Brain microvascular endothelial cell (primary cell): ENCODE results near the gene ZNF786.

Experiments used
- DNase-seq: peaks from one replicate; pipeline ENCODE4 v3.0.0-alpha.2; 2020
- H3K27ac ChIP-seq: fragments of 250-450 bp; sonication (Bioruptor Pico); 2 replicates; pipeline ENCODE4 v1.5.1; 2020; ENCODE audit warnings: mild to moderate bottlenecking, moderate library complexity
- H3K27me3 ChIP-seq: fragments of 250-450 bp; sonication (Bioruptor Pico); replicated peaks from 2 replicates; pipeline ENCODE4 v1.5.1; 2020; ENCODE audit warnings: mild to moderate bottlenecking
- H3K36me3 ChIP-seq: fragments of 250-450 bp; sonication (Bioruptor Pico); replicated peaks from 2 replicates; pipeline ENCODE4 v1.5.1; 2020; ENCODE audit warnings: mild to moderate bottlenecking
- H3K4me3 ChIP-seq: 2 replicates; pipeline ENCODE4 v1.5.1; 2011; ENCODE audit warnings: low read depth, mild to moderate bottlenecking, control low read depth, low read length, moderate library complexity
- CTCF ChIP-seq: IDR thresholded peaks from 2 replicates; pipeline ENCODE4 v1.5.1; 2011; ENCODE audit warnings: low read depth, mild to moderate bottlenecking, moderate library complexity, low read length, control low read depth, inconsistent platforms; ENCODE audit errors: missing control alignments
- in situ Hi-C: cut with HindIII; loops from 2 replicates; pipeline ENCODE4 v1.10.0; 2017; ENCODE audit warnings: low sequenced_read_pairs, low pct_ligation_motif_present

The ZNF786 gene

DNA sequence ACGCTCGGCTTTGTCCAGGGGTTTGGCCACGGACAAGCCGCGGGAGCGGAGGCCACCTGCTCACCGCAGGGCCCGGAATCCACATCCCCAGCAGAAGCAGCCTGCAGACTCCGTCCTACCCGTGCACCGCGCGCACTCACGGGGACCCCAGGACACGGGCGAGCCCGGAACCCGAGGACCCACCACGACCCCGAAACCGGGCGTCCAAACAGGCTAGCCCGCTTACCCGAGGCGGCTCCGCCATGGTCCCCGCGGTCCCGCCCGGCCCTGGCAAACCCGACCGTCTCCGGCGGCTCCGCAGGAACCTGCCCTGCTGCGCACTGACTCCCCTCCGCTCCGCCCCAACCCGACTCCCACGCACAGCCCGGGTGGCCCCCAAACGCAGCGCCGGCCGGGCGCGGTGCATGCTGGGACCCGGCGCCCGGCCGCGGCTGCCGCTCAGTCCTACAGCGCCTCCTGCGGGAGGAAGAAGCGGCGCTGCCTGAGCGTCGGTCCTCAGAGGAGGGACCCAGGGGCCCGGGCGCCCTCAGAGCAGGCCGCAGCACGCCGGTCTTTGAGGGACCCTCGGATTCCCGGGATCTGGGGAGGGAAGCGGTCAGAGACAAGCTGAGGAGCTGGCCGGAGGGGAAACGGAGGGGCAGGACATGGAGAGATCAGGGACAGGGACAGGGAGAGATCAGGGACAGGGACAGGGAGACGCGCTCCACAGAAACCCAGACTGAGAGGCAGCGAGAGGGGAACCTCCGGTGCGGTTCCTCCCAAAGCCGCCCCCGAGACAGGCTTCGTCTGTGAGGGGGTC is at the start of gene ZNF786:
Gene ZNF786 (minus strand): TSS at position 322 of the 799 bp plus-strand sequence. CDS start 78 bp downstream, at position 244.
- peak within 1 kb of the TSS; percentile 89 for H3K4me3 ChIP-seq
- DNase-seq, result peak; percentile 69
- no peaks in the 10 kb centered on the region for H3K36me3 ChIP-seq
- H3K27me3 ChIP-seq, result no peaks in the 10 kb centered on the region
- in situ Hi-C loops, result no loop called here
- peak; percentile 73 for TF ChIP-seq CTCF
- H3K27ac ChIP-seq, result peak within 1 kb of the TSS; percentile 79

- in situ Hi-C loops, result no loop called here
Observed at GRCh38 chr7:149136118-149136517, 45.6 kb upstream of the ZNF786 start.

GRCh38 chr7:149133028-149133710 is 42.7 kb upstream of the ZNF786 start:
- no peak for TF ChIP-seq CTCF
- no peak overlapping the region for H3K27ac ChIP-seq
- no peak overlapping the region for H3K4me3 ChIP-seq
- in situ Hi-C loops, result no loop called here
- peaks cover 19% of the 10 kb centered on the region for H3K36me3 ChIP-seq
- no peak for DNase-seq
- H3K27me3 ChIP-seq, result no peaks in the 10 kb centered on the region

More at GRCh38 chr7:149136118-149136517, 45.6 kb upstream of the ZNF786 start:
- no peaks in the 10 kb centered on the region for H3K27me3 ChIP-seq
- no peak overlapping the region for H3K27ac ChIP-seq
- no peak for TF ChIP-seq CTCF
- H3K4me3 ChIP-seq, result no peak overlapping the region
- peaks cover 6% of the 10 kb centered on the region for H3K36me3 ChIP-seq
- no peak for DNase-seq

DNA sequence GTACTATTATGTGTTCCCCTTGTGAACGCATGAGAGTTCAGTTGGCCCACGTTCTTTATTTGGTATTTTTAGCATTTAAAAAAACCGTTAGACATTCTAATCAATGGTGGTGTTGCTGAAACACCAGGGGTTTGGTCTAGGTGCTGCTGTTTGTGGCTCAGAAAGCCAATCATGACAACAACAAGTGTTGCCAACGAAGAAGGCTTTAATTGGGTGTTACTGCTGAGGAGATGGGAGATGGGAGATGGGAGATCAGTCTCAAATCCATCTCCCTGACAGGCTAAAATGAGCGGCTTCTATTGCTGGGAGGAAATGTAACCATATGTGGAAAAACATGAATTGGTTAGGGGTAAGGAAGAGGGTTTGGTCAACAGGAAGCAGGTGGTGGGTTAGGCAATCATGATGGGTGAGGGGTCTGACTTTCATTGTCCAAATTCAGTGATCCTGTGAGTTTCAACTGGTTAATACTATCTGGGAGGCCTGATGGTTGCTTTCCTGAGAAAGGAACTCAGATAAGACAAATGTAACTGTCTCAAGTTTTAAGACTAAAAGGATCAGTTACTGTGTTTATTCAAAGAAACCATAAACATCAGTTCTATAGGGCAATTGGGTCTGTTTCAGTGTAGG is 40.2 kb upstream of the ZNF786 start:
- peaks cover 19% of the 10 kb centered on the region for H3K36me3 ChIP-seq
- TF ChIP-seq CTCF, result no peak
- no peak for DNase-seq

GRCh38 chr7:149126662-149127266 is 36.2 kb upstream of the ZNF786 start:
- Histone ChIP-seq H3K27ac (peak overlapping the region; percentile 82), H3K36me3 (peaks cover 16% of the 10 kb centered on the region), H3K27me3 (no peaks in the 10 kb centered on the region), H3K4me3 (peak overlapping the region; percentile 96)
- in situ Hi-C loops, result no loop called here
- no peak for DNase-seq
- TF ChIP-seq CTCF, result no peak

More for the DNA sequence above, 40.2 kb upstream of the ZNF786 start:
- Histone ChIP-seq H3K4me3 (no peak overlapping the region), H3K27me3 (no peaks in the 10 kb centered on the region), H3K27ac (no peak overlapping the region)
- in situ Hi-C loops, result no loop called here
